Measurements from ENCODE around the gene CFAP299.
"Not testable (repeated sequence)": the region's sequence is repeated elsewhere in the genome, so short reads cannot be mapped to it uniquely, and the experiment has no call there.

CFAP299 gene

GRCh38 chr4:80335554-80336358, at the start of gene CFAP299:
Gene CFAP299 (plus strand): TSS chr4:80335730.
- DNase-seq (ENCODE audit: insufficient read length, low spot score) (peak; percentile 27), FAIRE-seq (no peak)
- TF ChIP-seq CTCF (IDR thresholded peaks at IDR 0.05; ENCODE audit: insufficient read depth, missing control alignments), result peak; percentile 41

- FAIRE-seq, result no peak
These were observed 49.1 kb upstream of the CFAP299 start for GRCh38 chr4:80286451-80286850.

GRCh38 chr4:80290665-80291064, 44.9 kb upstream of the CFAP299 start:
- not testable (repeated sequence) for DNase-seq (ENCODE audit: insufficient read length, low spot score); FAIRE-seq

More at GRCh38 chr4:80286451-80286850, 49.1 kb upstream of the CFAP299 start:
- no peak for TF ChIP-seq CTCF (IDR thresholded peaks at IDR 0.05; ENCODE audit: insufficient read depth, missing control alignments)
- DNase-seq (ENCODE audit: insufficient read length, low spot score), result no peak

- DNase-seq (ENCODE audit: insufficient read length, low spot score) (no peak), FAIRE-seq (no peak)
- TF ChIP-seq CTCF (IDR thresholded peaks at IDR 0.05; ENCODE audit: insufficient read depth, missing control alignments), result no peak
These were observed 41.3 kb upstream of the CFAP299 start for GRCh38 chr4:80294206-80294605.

GRCh38 chr4:80295336-80295735, 40.2 kb upstream of the CFAP299 start:
- FAIRE-seq (no peak), DNase-seq (ENCODE audit: insufficient read length, low spot score) (no peak)
- TF ChIP-seq CTCF (IDR thresholded peaks at IDR 0.05; ENCODE audit: insufficient read depth, missing control alignments), result no peak

- DNase-seq (ENCODE audit: insufficient read length, low spot score), result no peak
- no peak for FAIRE-seq
- TF ChIP-seq CTCF (IDR thresholded peaks at IDR 0.05; ENCODE audit: insufficient read depth, missing control alignments), result no peak
These were observed 39.7 kb upstream of the CFAP299 start for GRCh38 chr4:80295826-80296225.

- FAIRE-seq (no peak), DNase-seq (ENCODE audit: insufficient read length, low spot score) (no peak)
- no peak for TF ChIP-seq CTCF (IDR thresholded peaks at IDR 0.05; ENCODE audit: insufficient read depth, missing control alignments)
These were observed 33.6 kb upstream of the CFAP299 start for GRCh38 chr4:80301884-80302283.

Measured in D721Med (cell line).